Measurements from ENCODE around the gene NRF1. TPM values are rescaled to one million over a fixed set of nuclear protein-coding genes. Genes with fewer than 3 reads are reported as not detected.

Gene NRF1
- total and polyA plus RNA-seq, 2 of the 13 experiments (the other 11 are each of a cell fraction or from before 2014, with no cell fraction given): 9.3 to 10.1 TPM

- Histone ChIP-seq H3K27ac (ENCODE audit: extremely low read length, insufficient read depth, low read length) (peak overlapping the region; percentile 29), H3K27me3 (ENCODE audit: control insufficient read depth in 1 of 2, insufficient read depth in 2 of 2, low read length in 2 of 2) (no peaks in the 10 kb centered on the region), H2AFZ (ENCODE audit: low read length) (no peak overlapping the region), H3K4me1 (ENCODE audit: insufficient read depth, low read length) (peaks cover 89% of the 10 kb centered on the region), H3K9me3 (ENCODE audit: low read length) (no peaks in the 10 kb centered on the region), H4K20me1 (ENCODE audit: insufficient read depth, low read length) (peaks cover 8% of the 10 kb centered on the region; the same call in 1 of the 2 replicates), H3K9ac (ENCODE audit: insufficient read depth, low read depth, low read length) (no peak overlapping the region), H3K4me2 (ENCODE audit: low read depth, low read length) (0 out of 2 replicates have a peak overlapping the region, but pooled peaks have one; percentile 15), H3K79me2 (ENCODE audit: insufficient read depth, low read length) (peaks cover 94% of the 10 kb centered on the region), H3K36me3 (replicated peaks in 1 of 2; ENCODE audit: control insufficient read depth in 1 of 2, insufficient read depth in 2 of 2, low read length in 2 of 2) (no peaks in the 10 kb centered on the region), H3K4me3 (replicated peaks in 1 of 3; ENCODE audit: insufficient read depth in 1 of 3, low read depth in 2 of 3, low read length in 3 of 3) (no peak overlapping the region)
- POLR2A ChIA-PET: no interaction called here
- DNase-seq (ENCODE audit: low spot score): no peak
- in situ Hi-C loops (cut with HindIII; ENCODE audit: extremely low pct_ligation_motif_present, low pct_unique_long_range_greater_than_20kb) (no loop called here), intact Hi-C loops (cut with micrococcal nuclease; ENCODE audit: unreplicated experiment) (no loop called here)
- CTCF ChIA-PET (ENCODE audit: low intra/inter-chr PET ratio, low total read pairs): no interaction called here
- no TSS peak for BruUV-seq (replicated peaks)
- 55% methylated on average over 1 of the region's 1 CpG for WGBS (ENCODE audit: low lambda C conversion rate)
- no peak for ATAC-seq
- no peak for FAIRE-seq
- no peak for TF ChIP-seq USF2 (IDR thresholded peaks at IDR 0.05; ENCODE audit: low read depth, low read length)
- no peak for TF ChIP-seq USF2 (CRISPR knock-in tag; IDR thresholded peaks at IDR 0.05; ENCODE audit: borderline replicate concordance)
- no peak for TF ChIP-seq NFIB (CRISPR knock-in tag; IDR thresholded peaks at IDR 0.05; ENCODE audit: borderline replicate concordance)
- no peak for TF ChIP-seq ZNF281 (CRISPR knock-in tag; IDR thresholded peaks at IDR 0.05; ENCODE audit: borderline replicate concordance)
- TF ChIP-seq ZNF512 (CRISPR knock-in tag; IDR thresholded peaks at IDR 0.05): no peak
- TF ChIP-seq ZUFSP (CRISPR knock-in tag; IDR thresholded peaks at IDR 0.05; ENCODE audit: borderline replicate concordance): no peak
- no peak for TF ChIP-seq POLR2G (IDR thresholded peaks at IDR 0.05; ENCODE audit: low read depth, low read length)
These were observed 6.1 kb downstream of the NRF1 start for GRCh38 chr7:129617652-129618051.
